Fibroblast of skin of back (primary cell): ENCODE measurements around the gene MAST4.

Experiments used
- DNase-seq: peaks from one replicate; pipeline ENCODE4 v3.0.0-alpha.2; 2013

The MAST4 gene

DNA sequence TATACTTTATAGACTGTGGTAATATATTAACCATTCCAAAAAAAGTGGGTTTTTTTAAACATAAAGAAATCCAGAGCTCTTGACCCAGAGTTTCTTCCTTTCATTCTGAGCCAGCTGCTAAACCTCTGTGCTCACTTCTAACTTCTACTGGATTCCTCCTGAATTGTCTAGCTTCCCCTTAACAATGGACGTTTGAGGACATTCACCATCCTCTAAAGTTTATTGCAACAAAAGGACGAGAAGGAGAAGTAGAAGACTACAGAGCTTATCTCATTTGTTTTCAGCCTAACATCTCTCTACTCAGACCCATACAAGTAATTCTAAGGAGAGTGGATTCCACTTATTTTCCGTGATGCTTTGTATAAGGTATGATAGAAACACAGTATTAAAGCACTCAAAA is 284.2 kb downstream of the MAST4 start:
- DNase-seq, result no peak

DNA sequence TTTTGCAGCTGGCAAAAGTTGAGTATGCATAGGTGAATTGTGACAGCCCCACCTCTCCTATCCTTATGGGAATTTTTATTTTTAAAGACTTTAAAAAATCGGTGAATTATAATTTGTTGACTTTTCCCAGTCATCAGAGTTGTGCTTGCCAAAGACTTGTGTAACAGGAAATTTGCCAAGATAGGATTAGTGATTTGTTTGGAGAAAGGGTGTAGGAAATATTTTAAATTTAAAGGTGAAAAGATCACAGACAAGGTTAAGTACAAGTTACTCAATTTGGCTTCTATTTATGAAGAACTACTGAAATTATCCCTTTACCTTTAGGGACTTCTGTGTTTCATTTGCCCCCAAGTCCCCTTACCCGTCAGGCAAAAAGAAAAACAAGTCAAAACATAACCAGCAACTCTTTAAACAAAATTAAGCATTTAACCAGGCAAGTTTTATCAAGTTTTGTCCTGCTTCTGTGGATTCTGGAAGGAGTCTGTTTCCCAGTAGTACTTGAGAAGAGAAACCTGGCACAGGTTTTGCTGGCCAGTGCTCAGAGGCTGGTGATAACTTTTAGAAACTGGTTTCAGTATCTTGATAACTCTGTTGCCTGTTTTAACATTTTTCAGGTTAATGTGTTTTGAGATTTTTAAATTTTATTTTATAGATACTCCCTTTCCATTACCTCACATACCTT is 285.4 kb downstream of the MAST4 start:
- peak; percentile 7 for DNase-seq

GRCh38 chr5:66882606-66883227 is 286.5 kb downstream of the MAST4 start:
- DNase-seq, result no peak

- no peak for DNase-seq
Measured at GRCh38 chr5:66884564-66885243, 288.5 kb downstream of the MAST4 start.

GRCh38 chr5:66886941-66887340 is 290.7 kb downstream of the MAST4 start:
- no peak for DNase-seq

- DNase-seq, result no peak
Measured at GRCh38 chr5:66888613-66889012, 292.4 kb downstream of the MAST4 start.

DNA sequence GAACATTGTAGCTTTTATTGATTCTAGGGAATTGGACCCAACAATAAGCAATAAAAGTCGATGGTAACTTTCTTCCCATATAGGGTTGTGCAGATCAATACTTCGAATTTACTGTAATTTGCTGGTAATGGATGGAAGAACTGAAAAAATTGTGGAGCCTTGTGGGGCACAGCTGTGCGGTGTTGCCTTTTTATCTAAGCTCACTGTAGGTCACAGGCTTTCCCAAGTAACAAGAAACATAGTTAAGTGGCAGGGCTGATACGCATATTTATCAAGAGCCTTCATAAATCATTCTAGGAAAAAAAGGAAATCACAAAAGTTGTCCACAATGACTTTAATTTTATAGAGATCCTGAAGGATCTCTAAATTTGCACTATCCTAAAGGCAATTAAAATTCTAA is 292.9 kb downstream of the MAST4 start:
- DNase-seq, result no peak

DNA sequence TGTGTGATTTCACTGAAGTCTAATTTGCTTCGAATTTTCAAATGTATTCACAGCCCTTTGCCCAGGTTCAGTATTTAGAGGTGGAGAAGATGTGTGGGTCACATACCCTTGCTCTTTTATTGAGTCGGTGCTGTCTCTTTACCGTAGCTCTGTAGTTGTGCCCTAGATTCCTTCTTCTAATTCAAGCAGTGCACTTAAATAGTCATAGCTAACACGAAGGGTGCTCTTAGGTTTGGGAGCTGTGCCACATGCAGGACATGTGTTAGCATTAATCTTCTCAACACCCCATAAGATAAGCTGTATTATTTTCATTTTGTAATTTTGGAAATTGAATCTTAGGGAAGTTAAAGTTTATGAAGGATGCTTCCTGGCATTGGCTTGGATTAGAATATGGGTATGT is 293.3 kb downstream of the MAST4 start:
- DNase-seq, result no peak

GRCh38 chr5:66891184-66891925 is 295.2 kb downstream of the MAST4 start:
- DNase-seq, result no peak

- no peak for DNase-seq
Measured at GRCh38 chr5:66892716-66893115, 296.5 kb downstream of the MAST4 start.

- DNase-seq, result no peak
Measured at GRCh38 chr5:66894480-66895240, 298.5 kb downstream of the MAST4 start.

DNA sequence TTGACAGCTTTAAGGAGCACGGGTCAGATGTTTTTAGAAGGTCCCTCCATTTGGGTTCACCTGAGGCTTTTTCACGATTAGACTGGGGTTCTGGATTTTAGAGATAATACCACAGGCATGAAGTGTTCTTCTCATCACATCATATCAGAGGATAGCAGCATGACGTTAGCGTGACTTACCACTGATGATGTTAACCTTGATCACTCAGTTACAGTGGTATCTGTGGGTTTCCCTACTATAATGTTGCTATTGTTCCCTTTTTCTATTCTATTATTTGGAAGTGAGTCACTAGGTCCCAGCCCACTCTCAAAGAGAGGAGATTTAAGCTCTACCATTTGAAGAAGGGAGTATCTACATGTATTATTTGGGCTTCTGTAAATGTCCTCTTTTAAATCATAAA is 300.0 kb downstream of the MAST4 start:
- no peak for DNase-seq

GRCh38 chr5:66897356-66897755 is 301.2 kb downstream of the MAST4 start:
- DNase-seq, result no peak

DNA sequence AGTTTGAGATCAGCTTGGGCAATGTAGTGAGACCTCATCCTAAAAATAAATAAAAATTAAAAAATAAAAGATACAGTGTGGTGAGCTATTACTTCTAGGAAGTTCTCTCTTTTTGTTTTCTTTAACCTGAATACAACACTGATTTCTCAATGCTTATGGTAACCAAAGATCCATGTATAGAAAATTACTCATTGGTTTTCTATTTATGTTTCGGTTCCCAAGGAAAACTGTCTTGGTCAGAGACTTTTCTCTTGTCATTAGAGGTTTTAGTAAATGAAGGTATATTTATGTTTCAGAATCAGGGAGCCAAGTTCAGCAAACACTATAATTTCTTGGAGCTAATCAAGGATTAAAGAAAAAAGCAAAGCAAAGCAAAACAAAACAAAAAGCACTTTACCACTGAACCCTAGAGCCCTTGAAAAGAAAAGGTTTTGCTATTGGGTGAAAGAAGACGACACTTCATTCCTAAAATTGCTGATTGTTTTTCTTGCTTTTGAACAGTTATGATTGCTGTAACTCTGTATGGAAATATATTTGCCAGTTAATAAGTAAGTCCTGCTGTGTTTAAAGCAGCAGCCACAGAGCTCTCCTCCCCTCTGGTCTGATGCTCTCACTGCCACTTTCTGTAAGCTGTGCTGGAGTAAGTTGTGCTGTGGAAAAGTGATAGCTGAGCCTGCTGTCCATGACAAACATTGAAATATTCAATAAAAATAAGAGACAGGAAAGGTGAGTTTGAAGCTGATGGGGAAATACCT is 302.2 kb downstream of the MAST4 start:
- no peak for DNase-seq

GRCh38 chr5:66903218-66903617 is 307.0 kb downstream of the MAST4 start:
- no peak for DNase-seq

DNA sequence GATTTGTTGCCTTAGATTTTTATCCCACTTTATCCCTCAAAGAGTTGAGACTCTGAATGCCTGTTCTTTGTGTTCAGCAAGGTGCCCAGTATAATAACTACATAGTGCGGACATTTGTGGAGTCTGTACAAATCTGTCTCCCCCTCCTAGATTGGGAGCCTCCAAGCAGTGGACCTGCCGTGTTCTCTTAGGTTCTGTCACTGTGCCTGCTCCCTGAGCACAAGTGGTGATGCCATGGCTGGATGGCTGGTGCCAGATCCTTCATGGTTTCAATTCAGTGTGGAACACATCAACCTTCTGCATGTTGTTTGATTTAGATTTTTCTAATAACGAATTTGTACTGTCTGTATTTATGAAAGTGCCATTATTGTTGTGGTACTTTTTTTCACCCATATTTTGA is 307.5 kb downstream of the MAST4 start:
- no peak for DNase-seq

DNA sequence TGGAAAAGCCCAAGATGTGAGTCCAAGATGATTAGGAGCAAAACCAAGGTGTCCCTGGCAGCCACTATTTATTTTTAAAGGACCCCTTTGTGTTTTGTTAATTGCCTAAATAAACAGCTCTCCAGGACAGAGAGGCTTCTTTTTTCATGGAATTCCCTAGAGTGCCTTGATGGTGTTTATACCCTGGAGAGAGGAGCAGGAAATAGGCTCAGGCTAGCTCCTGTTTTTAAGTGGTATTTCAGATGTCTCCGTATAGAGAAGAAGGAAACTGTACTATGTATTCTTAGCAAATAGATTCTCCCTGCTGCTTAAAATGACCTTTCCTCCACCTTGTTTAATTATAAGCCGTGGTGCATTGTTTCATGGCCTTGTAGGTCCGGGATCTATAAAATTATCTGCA is 308.0 kb downstream of the MAST4 start:
- no peak for DNase-seq

GRCh38 chr5:66906021-66906420 is 309.8 kb downstream of the MAST4 start:
- no peak for DNase-seq

- no peak for DNase-seq
Measured at GRCh38 chr5:66908230-66908629, 312.0 kb downstream of the MAST4 start.

- no peak for DNase-seq
Measured at GRCh38 chr5:66909364-66909763, 313.2 kb downstream of the MAST4 start.

GRCh38 chr5:66912787-66913186 is 316.6 kb downstream of the MAST4 start:
- peak; percentile 41 for DNase-seq

DNA sequence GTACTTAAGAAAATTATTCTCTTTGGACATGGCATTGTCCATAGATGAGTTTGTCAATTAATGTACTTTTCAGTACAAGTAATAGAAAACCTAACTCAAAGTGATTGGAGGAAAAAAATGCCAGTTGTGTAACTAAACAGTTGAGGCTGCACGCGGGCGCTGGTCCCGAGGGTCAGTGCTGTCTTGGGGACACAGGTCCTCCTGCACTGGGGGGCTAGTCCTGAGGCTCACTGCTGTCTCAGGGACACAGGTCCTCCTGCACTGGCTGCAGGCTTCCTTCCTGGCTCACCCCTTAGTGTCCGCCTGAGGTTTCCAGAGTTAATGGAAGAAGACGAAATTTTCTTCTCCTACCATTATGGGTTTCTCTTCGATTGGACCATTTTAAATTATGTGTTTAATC is 319.3 kb downstream of the MAST4 start:
- no peak for DNase-seq
